GM12891 (cell line): Measurements from ENCODE around the gene SNX1.
"Not testable (repeated sequence)": the region's sequence is repeated elsewhere in the genome, so short reads cannot be mapped to it uniquely, and the experiment has no call there.

Experiments
- DNase-seq: peaks from one replicate; pipeline ENCODE4 v3.0.0; 2011; ENCODE audit warnings: low spot score; ENCODE audit not compliant: insufficient read length
- FAIRE-seq: peaks from 2 replicates; lab custom pipeline; 2011; peaks lifted over from hg19 to GRCh38; lab: Jason Lieb, UNC
- PAX5 ChIP-seq: IDR thresholded peaks from 2 replicates; pipeline ENCODE4 v1.6.1; 2011; ENCODE audit warnings: low read length, moderate library complexity, mild to moderate bottlenecking; ENCODE audit not compliant: insufficient read depth, severe bottlenecking
- POLR2A ChIP-seq: IDR thresholded peaks from 2 replicates; pipeline ENCODE4 v1.6.1; 2011; ENCODE audit warnings: low read depth, low read length, control low read depth
- POLR2AphosphoS5 ChIP-seq: IDR thresholded peaks from 2 replicates; pipeline ENCODE4 v1.6.1; 2011; ENCODE audit warnings: low read depth, low read length, control low read depth
- POU2F2 ChIP-seq: IDR thresholded peaks from 2 replicates; pipeline ENCODE4 v1.6.1; 2011; ENCODE audit warnings: low read depth, mild to moderate bottlenecking, control low read depth, low read length, moderate library complexity
- SPI1 ChIP-seq: IDR thresholded peaks from 2 replicates; pipeline ENCODE4 v1.6.1; 2011; ENCODE audit warnings: low read depth, low read length, control low read depth
- TAF1 ChIP-seq: IDR thresholded peaks from 2 replicates; pipeline ENCODE4 v1.6.1; 2011; ENCODE audit warnings: low read depth, low read length, control low read depth

Gene SNX1

DNA sequence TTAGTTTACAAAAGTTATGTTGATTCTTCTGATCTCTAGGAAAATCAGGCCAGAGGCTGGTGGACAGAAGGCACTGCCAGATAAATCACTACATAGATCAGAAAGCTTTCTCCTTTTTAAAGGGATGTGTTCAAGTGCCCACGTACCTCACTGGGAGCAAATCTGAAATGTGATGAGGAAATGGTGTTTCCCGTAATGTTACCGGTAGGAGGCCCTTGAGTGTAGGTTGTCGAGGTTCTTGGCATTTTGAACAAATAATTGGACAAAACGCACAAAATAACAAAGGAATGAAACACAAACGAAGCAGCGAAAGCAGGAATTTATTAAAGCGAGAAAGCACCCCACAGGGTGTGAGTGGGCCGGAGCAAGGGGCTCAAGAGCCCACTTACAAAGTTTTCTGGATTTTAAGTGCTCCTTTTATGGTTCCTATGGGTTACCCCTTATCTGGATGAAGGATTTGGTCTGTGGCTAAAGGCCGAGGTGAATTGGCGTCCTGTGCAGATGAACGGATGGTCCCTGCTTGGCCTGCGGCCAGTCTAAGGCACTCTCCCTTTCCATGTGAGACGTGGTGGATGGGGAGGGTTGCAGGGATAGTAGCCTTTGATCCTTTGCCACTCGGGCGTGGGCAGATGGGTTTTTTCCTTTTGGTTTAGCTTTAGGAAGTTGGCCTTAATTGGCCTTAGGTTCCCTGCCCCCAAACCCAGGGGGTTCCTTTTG, 1.0 kb downstream of the SNX1 start:
- FAIRE-seq = peak; percentile 40
- TF ChIP-seq POU2F2 = no peak
- no peak for TF ChIP-seq TAF1
- TF ChIP-seq POLR2AphosphoS5 = no peak
- no peak for TF ChIP-seq PAX5
- no peak for TF ChIP-seq SPI1
- TF ChIP-seq POLR2A = no peak
- DNase-seq = no peak

DNA sequence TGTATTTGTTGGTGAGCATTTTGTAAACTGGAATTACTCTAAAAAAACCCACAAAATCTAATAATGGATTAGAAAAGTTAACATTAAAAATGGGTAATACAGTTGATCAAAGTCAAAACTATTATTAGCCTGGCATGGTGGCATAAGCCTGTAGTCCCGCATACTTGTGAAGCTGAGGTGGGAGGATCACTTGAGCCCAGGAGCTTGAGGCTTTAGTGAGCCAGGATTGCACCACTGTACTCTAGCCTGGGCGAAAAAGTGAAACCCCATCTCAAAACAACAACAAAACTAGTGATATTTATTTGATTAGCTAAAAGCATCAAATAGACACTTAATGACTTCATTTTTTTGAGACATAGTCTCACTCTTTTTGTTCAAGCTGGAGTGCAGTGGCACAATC, 3.6 kb downstream of the SNX1 start:
- TF ChIP-seq TAF1 = no peak
- FAIRE-seq (no peak), DNase-seq (no peak)

DNA sequence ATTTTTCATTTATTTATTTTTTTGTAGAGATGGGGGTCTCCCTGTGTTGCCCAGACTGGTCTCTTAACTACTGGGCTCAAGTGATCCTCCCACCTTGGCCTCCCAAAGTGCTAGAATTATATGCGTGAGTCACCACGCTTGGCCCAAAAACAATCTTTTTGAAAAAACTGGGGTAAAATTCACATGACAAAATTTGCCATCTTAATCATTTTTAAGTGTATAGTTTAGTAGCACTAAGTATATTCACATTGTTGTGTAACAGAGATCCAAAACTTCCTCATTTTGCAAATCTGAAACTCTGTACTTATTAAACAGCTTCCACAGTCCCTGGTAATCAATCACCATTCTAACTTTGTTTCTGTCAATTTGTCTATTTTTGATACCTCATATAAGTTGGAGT, 5.2 kb downstream of the SNX1 start:
- TF ChIP-seq POLR2AphosphoS5 (no peak), TAF1 (no peak), SPI1 (no peak)
- DNase-seq (no peak), FAIRE-seq (no peak)

DNA sequence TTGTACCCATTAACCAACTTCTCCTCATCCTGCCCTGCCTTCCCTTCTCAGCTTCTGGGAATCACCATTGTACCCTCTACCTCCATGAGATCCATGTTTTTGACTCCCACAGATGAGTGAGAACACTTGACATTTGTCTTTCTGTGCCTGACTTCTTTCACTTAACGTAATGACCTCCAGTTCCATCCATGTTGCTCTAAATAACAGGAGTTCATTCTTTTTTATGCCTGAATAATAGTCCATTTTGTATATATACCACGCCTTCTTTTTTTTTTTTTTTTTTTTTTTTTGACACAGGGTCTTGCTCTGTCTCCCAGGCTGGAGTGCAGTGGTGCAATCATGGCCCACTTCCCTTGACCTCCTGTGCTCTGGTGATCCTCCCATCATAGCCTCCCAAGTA, 6.7 kb downstream of the SNX1 start:
- FAIRE-seq = peak; percentile 9
- DNase-seq = no peak
- no peak for TF ChIP-seq POU2F2
- TF ChIP-seq PAX5 = no peak
- TF ChIP-seq SPI1 = no peak
- no peak for TF ChIP-seq POLR2AphosphoS5
- TF ChIP-seq POLR2A = no peak
- TF ChIP-seq TAF1 = no peak

DNA sequence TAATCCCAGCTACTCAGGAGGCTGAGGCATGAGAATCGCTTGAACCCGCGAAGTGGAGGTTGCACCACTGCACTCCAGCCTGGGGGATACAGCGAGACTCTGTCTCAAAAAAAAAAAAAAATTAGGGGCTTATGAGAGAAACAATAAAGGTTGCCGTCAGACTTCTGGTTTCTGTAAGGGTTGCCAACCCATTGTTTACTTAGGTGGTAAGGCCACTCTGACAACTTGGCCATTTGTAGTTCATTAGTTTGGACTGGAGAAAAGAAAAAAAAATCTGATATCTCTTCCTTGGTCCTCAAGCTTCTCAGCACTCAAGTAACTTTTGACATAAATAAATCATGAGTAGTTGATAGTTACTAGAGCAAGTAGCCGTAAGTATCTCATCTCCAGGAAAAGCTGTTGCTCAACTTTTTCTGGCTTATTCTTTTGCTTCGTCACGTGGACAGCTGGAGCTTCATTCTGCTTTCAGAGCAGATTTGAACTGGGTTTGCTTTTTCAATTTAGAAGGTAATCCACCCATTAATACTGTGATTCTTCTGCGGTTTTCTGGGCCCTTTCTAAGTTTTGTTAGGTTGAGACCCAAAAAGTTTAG, 9.4 kb downstream of the SNX1 start:
- no peak for DNase-seq
- no peak for FAIRE-seq
- TF ChIP-seq PAX5 (no peak), SPI1 (no peak), POLR2AphosphoS5 (no peak), POU2F2 (no peak), POLR2A (no peak), TAF1 (no peak)

DNA sequence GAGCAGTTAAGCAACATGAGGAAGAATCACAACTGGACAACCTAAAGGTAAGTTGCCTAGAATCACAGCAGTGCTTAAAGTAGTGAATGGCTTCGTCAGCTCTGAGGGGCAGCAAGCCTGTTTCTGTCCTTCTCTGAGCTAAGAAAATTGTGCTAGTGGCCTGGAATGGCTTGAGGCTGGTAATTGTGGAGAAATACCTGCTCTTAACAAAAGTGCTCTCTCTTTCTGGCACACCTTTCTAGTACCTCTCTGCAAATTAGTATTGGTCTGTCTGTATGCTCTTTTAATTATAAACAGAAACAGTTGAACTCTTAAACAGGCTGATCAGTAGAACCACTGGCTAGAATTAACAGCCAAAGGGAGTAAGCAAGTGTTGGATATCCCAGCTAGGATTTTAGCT, 11.6 kb downstream of the SNX1 start:
- FAIRE-seq (no peak), DNase-seq (no peak)
- TF ChIP-seq PAX5 (no peak), POLR2AphosphoS5 (no peak), SPI1 (no peak), TAF1 (no peak), POU2F2 (no peak), POLR2A (no peak)

DNA sequence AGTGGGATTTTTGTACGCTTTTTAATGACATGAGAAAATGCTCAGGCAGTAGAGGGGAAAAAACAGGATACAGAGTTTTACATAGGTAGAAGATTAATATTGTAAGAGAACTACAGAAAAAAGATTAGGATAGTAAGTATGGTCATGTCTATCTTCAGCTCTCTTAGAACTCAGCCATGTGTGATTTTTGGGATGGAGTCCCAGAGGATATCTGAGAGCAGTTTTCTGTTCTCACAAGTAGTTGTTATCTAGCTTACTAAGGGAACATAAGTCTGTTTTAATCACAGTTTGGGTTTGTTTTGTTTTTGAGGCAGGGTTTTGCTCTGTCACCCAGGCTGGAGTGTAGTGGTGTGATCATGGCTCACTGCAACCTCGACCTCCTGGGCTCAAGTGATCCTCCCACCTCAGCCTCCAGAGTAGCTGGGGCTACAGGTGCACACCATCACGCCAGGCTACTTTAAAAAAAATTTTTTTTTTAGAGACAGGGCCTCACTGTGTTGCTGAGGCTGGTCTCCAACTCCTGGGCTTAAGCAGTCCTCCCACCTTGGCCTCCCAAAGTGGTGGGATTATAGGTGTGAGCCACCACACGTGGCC, 14.4 kb downstream of the SNX1 start:
- not testable (repeated sequence) for FAIRE-seq

DNA sequence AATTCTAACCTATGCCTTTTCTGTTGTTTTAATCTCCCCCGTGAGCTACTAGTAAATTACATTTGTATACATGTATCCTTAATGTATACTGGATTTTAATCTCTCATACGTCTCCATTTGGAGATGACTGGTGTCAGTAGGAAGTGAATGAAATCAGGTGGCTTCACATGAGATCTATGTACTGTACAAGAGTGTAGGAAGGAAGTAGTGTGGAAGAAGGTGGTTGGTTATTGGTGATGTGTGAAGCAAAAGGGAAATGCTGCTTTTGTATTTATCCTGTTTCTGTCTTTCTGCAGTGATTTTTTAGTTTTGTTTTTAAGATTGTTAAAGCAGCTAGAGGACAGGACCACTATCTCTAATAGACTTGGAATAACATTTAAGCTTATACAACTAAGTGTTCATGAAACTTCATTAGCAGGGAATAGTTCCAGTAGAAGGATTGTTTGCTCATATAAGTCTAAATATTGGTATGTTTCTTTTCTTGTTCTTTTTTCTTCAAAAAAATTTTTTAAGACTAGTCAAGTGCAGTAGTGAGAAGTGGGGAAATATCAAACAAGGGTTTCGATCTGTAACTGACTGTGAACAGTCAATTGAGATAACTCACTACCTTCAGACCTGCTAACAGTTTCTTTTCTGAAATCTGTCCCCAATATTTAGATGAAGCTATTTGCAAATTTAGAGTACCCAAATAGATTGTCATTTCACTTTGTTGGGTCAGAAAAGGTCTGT, 15.3 kb downstream of the SNX1 start:
- TF ChIP-seq TAF1 (no peak), SPI1 (peak; percentile 63)
- FAIRE-seq (peak; percentile 74), DNase-seq (no peak)

More for the DNA sequence above, 14.4 kb downstream of the SNX1 start:
- not testable (repeated sequence) for DNase-seq

DNA sequence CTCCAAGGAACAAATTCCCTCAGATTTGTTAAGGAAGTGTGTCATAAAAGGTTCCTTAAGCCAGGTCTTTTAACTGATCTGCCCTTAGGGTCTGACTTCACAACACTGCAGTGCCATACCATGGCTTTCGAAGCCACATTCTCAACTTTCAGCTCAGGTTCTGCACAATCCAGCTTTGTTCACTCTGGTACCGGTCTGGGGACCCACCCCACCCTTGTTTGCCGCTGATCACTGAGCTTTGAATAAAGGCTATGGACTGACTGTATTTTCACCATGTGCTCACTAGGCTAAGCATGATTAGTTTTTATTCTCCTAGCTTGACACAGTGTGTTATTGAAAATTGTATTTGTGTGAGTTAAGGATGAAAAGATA, 15.9 kb downstream of the SNX1 start:
- no peak for TF ChIP-seq POLR2AphosphoS5
- no peak for TF ChIP-seq POU2F2
- no peak for DNase-seq
- FAIRE-seq = peak; percentile 38

DNA sequence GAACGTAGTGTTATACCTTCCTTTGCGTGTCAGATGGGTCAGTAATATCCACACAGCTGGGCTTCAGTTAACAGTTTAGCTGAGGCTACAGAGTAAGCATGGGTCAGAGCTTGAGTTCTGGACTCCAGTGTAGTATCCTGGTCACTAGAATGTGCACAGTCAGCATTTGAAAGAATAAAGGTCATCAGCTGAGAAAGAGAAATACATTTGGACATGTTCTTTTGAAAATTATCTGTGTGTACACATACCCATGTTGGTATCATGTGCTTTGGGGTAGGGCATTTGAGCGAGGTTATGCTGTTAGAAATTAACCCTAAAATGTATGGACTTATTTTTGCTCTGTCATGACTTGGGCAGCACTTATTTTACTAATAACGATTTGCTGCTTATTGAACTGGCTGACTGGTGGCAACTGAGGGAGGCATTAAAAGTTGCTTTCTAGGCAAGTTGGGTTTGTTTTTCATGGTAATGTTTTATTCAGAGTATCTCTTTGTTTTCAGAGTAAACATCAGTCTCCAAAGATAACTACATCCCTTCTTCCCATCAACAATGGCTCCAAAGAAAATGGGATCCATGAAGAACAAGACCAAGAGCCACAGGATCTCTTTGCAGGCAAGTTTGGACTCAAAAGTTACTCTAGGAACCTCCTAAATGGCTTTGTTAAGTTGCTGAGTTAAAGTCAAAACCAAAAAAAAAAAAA, 16.4 kb downstream of the SNX1 start:
- TF ChIP-seq POLR2AphosphoS5 (no peak), POU2F2 (no peak), PAX5 (no peak), POLR2A (no peak), SPI1 (no peak), TAF1 (no peak)
- DNase-seq (no peak), FAIRE-seq (peak; percentile 20)

DNA sequence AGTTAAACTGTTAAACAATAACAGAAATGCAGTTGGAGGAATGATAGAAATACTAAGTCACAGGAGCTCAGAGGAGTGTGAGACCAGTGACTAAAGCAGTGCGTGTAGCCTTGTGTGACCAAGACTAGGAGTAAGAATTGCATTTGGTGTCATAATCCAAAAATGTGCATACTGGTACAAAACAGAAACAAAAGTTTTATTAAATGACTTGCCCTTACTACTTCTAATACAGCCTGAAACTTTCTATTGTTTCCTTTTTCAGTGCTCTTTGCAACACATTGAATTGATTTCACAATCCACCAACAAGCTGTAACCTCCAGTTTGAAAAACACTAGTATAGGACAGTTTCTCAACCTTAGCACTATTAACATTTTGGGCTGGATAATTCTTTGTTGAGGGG, 17.1 kb downstream of the SNX1 start:
- DNase-seq (no peak), FAIRE-seq (peak; percentile 26)
- TF ChIP-seq POLR2AphosphoS5 = no peak
- no peak for TF ChIP-seq POU2F2
- no peak for TF ChIP-seq TAF1
- no peak for TF ChIP-seq SPI1
- no peak for TF ChIP-seq POLR2A
- TF ChIP-seq PAX5 = peak; percentile 73
